GM13976 (cell line): ENCODE results near the gene RFPL1.
"Not testable (repeated sequence)": the region's sequence is repeated elsewhere in the genome, so short reads cannot be mapped to it uniquely, and the experiment has no call there.

Experiments
- DNase-seq: peaks from one replicate; pipeline ENCODE4 v3.0.0; 2012; ENCODE audit warnings: low spot score
- in situ Hi-C: fragments of 300-500 bp; cut with MboI; formaldehyde crosslinking; loops from one replicate; pipeline ENCODE4 v1.12.0; 2022; ENCODE audit warnings: low sequenced_read_pairs, mixed read lengths, inconsistent platforms; ENCODE audit not compliant: unreplicated experiment
- TF ChIP-seq, protein P1 (sequence below): IDR thresholded peaks from 2 replicates; pipeline ENCODE4 v1.5.1; 2012; ENCODE audit warnings: borderline replicate concordance, mild to moderate bottlenecking; ENCODE audit not compliant: insufficient read depth; ENCODE audit errors: extremely low read depth, missing control alignments, control extremely low read depth

The RFPL1 gene

DNA sequence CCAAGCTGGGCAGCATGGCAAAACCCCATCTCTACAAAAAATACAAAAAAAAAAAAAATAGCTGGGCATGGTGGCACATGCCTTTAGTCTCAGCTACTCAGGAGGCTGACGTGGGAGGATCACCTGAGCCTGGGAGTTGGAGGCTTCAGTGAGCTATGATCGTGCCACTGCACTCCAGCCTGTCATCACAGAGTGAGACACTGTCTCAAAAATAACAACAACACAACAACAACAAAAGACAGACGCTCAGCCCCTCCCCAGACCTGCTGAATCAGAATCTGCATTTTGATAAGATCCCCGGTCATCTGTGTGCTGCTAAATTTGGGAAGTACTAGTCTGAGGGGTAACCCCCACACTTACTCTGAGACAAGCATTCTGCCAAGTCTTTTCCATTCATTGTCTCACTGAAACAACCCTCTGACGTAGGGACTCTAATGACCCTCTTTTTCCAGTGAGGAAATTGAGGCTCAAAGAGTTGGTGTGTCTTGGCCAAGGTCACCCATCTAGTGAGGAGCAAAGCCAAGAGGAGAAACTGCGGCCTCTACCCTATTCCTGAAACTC, 49.1 kb downstream of the RFPL1 start:
- TF ChIP-seq, protein P1, sequence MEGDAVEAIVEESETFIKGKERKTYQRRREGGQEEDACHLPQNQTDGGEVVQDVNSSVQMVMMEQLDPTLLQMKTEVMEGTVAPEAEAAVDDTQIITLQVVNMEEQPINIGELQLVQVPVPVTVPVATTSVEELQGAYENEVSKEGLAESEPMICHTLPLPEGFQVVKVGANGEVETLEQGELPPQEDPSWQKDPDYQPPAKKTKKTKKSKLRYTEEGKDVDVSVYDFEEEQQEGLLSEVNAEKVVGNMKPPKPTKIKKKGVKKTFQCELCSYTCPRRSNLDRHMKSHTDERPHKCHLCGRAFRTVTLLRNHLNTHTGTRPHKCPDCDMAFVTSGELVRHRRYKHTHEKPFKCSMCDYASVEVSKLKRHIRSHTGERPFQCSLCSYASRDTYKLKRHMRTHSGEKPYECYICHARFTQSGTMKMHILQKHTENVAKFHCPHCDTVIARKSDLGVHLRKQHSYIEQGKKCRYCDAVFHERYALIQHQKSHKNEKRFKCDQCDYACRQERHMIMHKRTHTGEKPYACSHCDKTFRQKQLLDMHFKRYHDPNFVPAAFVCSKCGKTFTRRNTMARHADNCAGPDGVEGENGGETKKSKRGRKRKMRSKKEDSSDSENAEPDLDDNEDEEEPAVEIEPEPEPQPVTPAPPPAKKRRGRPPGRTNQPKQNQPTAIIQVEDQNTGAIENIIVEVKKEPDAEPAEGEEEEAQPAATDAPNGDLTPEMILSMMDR, result no peak
- no peak for DNase-seq
- in situ Hi-C loops, result no loop called here

DNA sequence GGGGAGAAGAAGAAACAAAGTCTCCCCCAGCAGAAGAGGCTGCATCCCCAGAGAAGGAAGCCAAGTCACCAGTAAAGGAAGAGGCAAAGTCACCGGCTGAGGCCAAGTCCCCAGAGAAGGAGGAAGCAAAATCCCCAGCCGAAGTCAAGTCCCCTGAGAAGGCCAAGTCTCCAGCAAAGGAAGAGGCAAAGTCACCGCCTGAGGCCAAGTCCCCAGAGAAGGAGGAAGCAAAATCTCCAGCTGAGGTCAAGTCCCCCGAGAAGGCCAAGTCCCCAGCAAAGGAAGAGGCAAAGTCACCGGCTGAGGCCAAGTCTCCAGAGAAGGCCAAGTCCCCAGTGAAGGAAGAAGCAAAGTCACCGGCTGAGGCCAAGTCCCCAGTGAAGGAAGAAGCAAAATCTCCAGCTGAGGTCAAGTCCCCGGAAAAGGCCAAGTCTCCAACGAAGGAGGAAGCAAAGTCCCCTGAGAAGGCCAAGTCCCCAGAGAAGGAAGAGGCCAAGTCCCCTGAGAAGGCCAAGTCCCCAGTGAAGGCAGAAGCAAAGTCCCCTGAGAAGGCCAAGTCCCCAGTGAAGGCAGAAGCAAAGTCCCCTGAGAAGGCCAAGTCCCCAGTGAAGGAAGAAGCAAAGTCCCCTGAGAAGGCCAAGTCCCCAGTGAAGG, 50.9 kb downstream of the RFPL1 start:
- DNase-seq, in situ Hi-C loops: not testable (repeated sequence)

DNA sequence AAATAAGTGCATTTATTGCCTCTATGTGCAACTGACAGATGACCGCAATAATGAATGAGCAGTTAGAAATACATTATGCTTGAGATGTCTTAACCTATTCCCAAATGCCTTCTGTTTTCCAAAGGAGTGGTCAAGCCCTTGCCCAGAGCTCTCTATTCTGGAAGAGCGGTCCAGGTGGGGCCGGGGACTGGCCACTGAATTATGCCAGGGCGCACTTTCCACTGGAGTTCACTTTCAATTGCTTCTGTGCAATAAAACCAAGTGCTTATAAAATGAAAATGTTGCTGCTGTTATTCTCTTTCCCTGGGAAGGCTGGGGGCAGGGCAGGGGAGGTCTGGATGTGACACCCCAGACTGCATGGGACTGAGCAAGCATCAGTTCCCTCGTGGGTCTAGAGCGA, 52.6 kb downstream of the RFPL1 start:
- in situ Hi-C loops, result no loop called here
- DNase-seq, result no peak
- TF ChIP-seq, protein P1, result no peak
